ENCODE results near the gene TSPOAP1.

The TSPOAP1 gene

GRCh38 chr17:58335779-58336455, 7.3 kb upstream of the TSPOAP1 start:
- TF ChIP-seq CTCF (IDR thresholded peaks at IDR 0.05; ENCODE audit: control extremely low read depth, extremely low read depth, low read depth, missing control alignments), result no peak
- DNase-seq (ENCODE audit: extremely low spot score), result peak; percentile 65
- ChIA-PET POLR2A (interaction anchor here (0.6 to 5.9 kb wide), 6 partner anchors 8 to 1495 kb away, joined by 4 to 39 read pairs (median 10); partner anchors contain the start of genes SUPT4H1 and TSPOAP1), CTCF (interaction anchor here (1.4 to 5.4 kb wide), 5 partner anchors 9 to 82 kb away, joined by 4 to 41 read pairs (median 16); partner anchors contain the start of genes RNF43 and SUPT4H1)

- no peak for DNase-seq (ENCODE audit: extremely low spot score)
- no peak for TF ChIP-seq CTCF (IDR thresholded peaks at IDR 0.05; ENCODE audit: control extremely low read depth, extremely low read depth, low read depth, missing control alignments)
- POLR2A ChIA-PET, result interaction anchor here (1.0 to 5.9 kb wide), 3 partner anchors 8 to 11 kb away, joined by 4 to 39 read pairs (median 11); partner anchors contain the start of gene TSPOAP1
- CTCF ChIA-PET, result interaction anchor here (1.7 to 5.4 kb wide), 4 partner anchors 9 to 18 kb away, joined by 4 to 41 read pairs (median 20); partner anchors contain the start of gene SUPT4H1
Measured at GRCh38 chr17:58335061-58335731, 6.6 kb upstream of the TSPOAP1 start.

- TF ChIP-seq CTCF (IDR thresholded peaks at IDR 0.05; ENCODE audit: control extremely low read depth, extremely low read depth, low read depth, missing control alignments), result no peak
- ChIA-PET CTCF (interaction anchor here (2.4 to 3.7 kb wide), 2 partner anchors 9 to 10 kb away, joined by 14 to 16 read pairs; no protein-coding TSS in a partner anchor), POLR2A (no interaction called here)
- DNase-seq (ENCODE audit: extremely low spot score), result no peak
Measured at GRCh38 chr17:58334661-58335060, 6.1 kb upstream of the TSPOAP1 start.

GRCh38 chr17:58334256-58334655, 5.7 kb upstream of the TSPOAP1 start:
- no peak for DNase-seq (ENCODE audit: extremely low spot score)
- ChIA-PET POLR2A (interaction anchor here (4.5 kb wide), 1 partner anchor 10 kb away, joined by 90 read pairs; no protein-coding TSS in a partner anchor), CTCF (interaction anchor here (3.7 kb wide), 1 partner anchor 10 kb away, joined by 14 read pairs; no protein-coding TSS in a partner anchor)
- TF ChIP-seq CTCF (IDR thresholded peaks at IDR 0.05; ENCODE audit: control extremely low read depth, extremely low read depth, low read depth, missing control alignments), result no peak

GRCh38 chr17:58333736-58334207, 5.2 kb upstream of the TSPOAP1 start:
- CTCF ChIA-PET, result interaction anchor here (2.1 to 3.7 kb wide), 3 partner anchors 10 to 16 kb away, joined by 8 to 14 read pairs (median 10); no protein-coding TSS in a partner anchor
- POLR2A ChIA-PET, result interaction anchor here (4.5 kb wide), 1 partner anchor 10 kb away, joined by 90 read pairs; no protein-coding TSS in a partner anchor
- DNase-seq (ENCODE audit: extremely low spot score), result no peak

More at GRCh38 chr17:58333736-58334207, 5.2 kb upstream of the TSPOAP1 start:
- TF ChIP-seq CTCF (IDR thresholded peaks at IDR 0.05; ENCODE audit: control extremely low read depth, extremely low read depth, low read depth, missing control alignments), result no peak

Data from GM10248 (cell line).